ENCODE measurements around the gene AKIRIN1.

GRCh38 chr1:38990738-38991637 is at the start of gene AKIRIN1:
- peak in 1 of 2 donors; percentile 92 for TF ChIP-seq EP300 (IDR thresholded peaks at IDR 0.05)
- peak; percentile 44 to 65 (median 58) for TF ChIP-seq CTCF (IDR thresholded peaks at IDR 0.05)
- peak; percentile 61 to 91 for TF ChIP-seq POLR2A (IDR thresholded peaks at IDR 0.05)

All from tibial nerve (tissue), 4 donors.